NCI-H2029 (cell line): ENCODE results near the gene UNC79.
"Not testable (repeated sequence)": the region's sequence is repeated elsewhere in the genome, so short reads cannot be mapped to it uniquely, and the experiment has no call there.

Source experiments
- DNase-seq: peaks from one replicate; lab custom pipeline; 2025; lab: John Stamatoyannopoulos, UW

The UNC79 gene

GRCh38 chr14:93493622-93494021, 62.9 kb downstream of the UNC79 start:
- not testable (repeated sequence) for DNase-seq

- no peak for DNase-seq
Observed at GRCh38 chr14:93496856-93497741, 66.4 kb downstream of the UNC79 start.

DNA sequence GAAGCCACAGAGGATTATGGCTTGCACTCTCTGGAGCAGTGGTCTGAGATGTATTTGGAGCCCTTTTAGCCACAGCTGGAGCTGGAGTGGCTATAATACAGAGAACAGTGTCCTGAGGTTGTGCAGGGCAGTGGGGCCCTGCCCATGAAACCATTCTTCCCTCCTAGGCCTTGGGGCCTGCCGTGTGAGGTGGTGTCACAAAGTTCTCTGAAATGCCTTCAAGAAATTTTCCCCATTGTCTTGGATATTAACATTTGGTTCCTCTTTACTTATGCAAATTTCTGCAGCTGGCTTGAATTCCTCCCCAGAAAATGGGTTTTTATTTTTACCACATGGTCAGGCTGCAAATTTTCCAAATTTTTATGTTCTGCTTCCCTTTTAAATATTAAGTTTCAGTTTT, 79.3 kb downstream of the UNC79 start:
- DNase-seq, result no peak

GRCh38 chr14:93511001-93511400, 80.3 kb downstream of the UNC79 start:
- no peak for DNase-seq

GRCh38 chr14:93520053-93520607, 89.4 kb downstream of the UNC79 start:
- DNase-seq, result no peak

- no peak for DNase-seq
Observed at GRCh38 chr14:93522221-93522620, 91.5 kb downstream of the UNC79 start.

DNA sequence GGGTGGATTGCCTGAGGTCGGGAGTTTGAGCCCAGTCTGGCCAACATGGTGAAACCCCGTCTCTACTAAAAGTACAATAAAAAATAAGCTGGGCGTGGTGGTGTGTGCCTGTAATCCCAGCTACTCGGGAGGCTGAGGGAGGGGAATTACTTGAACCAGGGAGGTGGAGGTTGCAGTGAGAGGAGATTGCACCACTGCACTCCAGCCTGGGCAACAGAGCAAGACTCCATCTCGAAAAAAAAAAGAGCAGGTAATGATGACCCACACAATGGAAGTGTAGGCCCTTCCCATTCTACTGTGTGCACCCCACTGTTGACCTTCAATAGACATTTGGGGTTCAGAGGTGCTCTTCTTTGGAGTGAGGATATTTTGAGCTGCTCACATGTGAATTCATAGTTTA, 94.5 kb downstream of the UNC79 start:
- DNase-seq, result not testable (repeated sequence)

DNA sequence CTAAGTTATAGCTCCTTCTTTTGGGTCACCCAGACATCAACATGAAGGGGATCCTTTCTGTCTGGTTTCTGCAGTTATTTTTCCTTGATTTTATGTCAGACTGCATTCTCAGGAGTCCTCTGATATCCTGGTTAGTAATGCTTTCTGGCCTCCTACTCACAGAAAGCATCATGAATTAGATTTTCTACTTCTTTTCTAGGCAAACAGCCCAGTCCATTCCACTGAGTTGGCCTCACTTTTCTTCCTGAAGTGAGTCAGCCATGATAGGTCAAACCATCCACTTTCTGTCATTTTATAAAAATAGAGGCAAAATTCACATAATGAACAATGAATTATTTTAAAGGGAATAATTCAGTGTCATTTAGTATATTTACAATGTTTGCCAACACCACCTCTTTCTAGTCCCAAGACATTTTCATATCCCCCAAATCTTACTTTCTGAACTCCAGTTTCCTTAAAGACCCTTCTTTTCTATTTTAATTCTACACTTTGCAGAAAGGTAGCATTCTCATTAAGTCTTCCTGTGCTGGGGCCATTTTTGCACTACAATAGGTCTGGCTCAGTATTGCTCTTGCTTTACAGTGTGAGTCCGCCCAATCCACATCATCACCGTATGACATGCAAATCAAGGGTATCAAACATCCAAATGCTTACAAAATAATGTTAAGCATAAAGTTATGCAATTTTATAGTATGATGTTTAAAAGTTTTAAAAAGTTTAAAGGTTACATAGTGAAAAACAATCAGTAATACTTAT, 95.1 kb downstream of the UNC79 start:
- no peak for DNase-seq

DNA sequence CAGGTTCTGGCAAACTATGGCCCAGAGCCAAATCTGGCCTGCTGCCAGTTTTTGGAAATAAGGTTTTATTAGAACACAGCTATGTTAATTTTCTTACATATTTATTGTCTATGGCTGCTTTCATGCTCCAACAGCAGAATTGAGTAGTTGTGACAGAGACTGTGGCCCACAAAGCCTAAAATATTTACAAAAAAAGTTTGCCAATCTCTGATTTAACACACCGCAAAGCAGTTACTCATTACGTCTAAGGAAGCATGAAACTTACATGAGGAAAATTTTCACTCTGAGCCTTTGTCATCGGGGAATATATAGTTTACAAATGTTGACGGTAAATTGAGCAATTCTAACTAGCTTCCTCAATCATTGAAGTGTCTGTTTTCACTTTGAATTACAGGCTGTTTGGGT, 96.5 kb downstream of the UNC79 start:
- no peak for DNase-seq

DNA sequence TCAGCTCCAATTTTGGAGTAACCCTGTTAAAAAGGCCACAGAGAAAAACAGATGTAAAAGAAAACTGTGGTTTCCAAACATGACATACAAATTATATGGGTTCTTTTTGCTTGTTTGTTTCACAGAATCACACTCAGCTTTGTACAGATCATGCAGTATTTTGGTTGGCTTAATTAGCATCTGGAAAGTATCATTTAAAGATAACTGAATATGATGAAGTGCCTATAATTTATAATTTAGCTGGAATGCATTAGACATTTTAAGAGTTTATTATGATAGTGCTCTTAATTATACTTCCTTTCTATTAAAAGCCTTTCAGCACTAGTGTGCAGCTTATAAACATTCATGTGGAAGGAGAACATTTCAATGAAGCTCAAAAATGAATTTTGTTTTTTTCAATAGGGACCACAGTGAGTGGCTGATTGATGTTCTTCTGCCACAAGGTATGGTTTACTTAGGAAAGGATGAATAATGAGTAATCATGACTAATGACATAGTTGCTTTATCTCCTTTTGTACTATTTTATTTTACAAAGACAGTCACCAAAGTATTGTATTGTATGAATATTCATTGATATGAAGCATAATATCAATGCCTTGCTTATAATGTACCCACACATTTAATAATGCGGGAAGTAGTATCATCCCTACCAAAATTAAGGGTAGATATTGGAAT, 98.3 kb downstream of the UNC79 start:
- no peak for DNase-seq

DNA sequence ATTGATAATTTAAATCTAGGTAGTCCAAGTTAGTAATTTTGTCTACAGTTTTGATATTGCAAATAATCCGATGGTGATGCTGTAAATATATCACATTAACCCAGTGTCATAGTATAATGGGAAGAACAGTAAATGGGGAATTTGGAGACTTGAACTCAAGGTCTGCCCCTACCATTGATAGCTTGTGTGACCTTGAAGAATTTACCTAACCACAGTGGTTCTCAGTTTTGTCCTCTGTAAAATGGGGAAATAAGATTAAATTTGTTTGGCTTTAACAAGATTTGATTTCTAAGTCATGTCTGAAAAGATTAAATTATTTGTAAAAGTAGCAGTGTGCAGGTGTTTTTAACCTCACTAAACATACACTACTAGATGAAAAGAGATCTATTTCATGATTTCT, 100.9 kb downstream of the UNC79 start:
- no peak for DNase-seq

GRCh38 chr14:93532541-93532940, 101.8 kb downstream of the UNC79 start:
- DNase-seq, result no peak

DNA sequence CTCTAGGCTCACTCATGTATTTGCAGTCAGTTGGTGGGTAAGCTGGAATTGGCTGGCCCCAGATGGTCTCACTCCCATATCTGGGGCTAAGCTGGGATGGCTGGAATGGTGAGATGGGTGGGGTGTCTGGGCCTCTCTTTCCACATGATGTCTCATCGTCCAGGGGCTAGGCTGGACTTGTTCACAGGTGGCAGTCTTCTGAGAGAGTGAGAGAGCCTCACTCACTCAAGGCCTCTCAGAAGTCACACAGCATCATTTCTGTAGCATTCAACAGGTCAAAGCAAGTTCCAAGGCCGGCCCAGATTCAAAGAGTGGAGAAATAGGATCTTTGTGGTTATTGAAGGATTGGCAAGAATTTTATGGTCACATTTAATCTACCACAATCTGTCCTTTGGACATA, 102.7 kb downstream of the UNC79 start:
- no peak for DNase-seq

GRCh38 chr14:93533842-93534241, 103.1 kb downstream of the UNC79 start:
- no peak for DNase-seq

- DNase-seq, result no peak
Observed at GRCh38 chr14:93535537-93535936, 104.8 kb downstream of the UNC79 start.

GRCh38 chr14:93536945-93537344, 106.2 kb downstream of the UNC79 start:
- DNase-seq, result no peak

DNA sequence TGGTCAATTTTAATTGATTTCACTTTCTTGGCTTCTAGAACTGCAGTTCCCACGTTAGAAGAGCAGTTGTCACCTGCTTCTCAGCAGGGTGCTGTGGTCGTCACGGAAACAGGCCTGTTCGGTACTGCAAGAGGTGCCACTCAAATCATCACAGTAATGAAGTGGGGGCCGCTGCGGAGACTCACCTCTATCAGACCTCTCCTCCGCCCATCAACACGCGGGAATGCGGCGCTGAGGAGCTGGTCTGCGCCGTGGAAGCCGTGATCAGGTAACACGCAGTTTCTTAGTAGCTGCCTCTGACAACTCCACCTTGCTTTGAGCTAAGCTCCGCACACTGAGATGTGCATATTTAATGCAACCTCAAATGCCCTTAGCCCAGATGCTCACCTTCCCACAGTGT, 107.2 kb downstream of the UNC79 start:
- DNase-seq, result no peak

- no peak for DNase-seq
Observed at GRCh38 chr14:93538413-93538812, 107.7 kb downstream of the UNC79 start.

GRCh38 chr14:93540235-93540634, 109.5 kb downstream of the UNC79 start:
- no peak for DNase-seq

DNA sequence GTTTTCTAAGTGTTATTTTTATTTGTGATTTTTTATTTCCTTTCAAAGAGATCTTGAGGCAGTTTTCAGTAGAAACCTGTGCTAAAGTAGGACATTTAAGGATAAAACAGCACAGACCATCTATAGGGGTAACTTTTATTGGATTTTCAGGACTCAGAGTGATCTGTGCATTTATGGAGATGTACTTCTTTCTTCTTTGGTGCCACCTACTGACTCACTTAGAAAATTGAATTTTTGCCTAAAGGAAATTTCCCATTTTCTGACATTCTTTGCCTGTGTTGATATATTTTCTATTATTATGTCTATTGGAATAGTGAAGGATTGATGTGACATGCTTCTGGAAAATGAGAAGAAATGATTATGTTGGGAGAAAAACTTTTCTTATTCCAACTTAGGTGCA, 113.0 kb downstream of the UNC79 start:
- DNase-seq, result no peak

DNA sequence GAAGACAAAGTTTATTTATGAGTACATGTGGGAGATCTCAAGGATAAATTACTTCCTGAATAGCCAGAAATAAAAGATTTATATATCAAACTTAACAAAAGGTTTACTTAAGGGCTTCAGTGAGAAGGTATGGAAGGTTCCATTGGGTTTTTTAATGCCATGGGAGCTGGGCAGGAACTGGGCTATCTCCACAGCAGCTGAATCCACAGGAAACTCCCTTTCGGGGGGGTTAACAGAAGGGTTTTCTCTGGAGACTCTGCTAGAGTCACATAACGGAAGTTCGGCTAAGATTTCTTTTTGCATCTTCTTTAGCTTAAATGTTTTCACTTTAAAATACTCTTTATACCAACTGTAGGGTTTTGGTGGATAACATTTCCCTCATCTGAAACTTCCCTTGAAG, 113.5 kb downstream of the UNC79 start:
- no peak for DNase-seq

- no peak for DNase-seq
Observed at GRCh38 chr14:93546642-93547041, 115.9 kb downstream of the UNC79 start.
